SH-SY5Y (cell line): ENCODE measurements around the gene WDR19.

Source experiments
- GATA2 ChIP-seq: IDR thresholded peaks from 2 replicates; pipeline ENCODE4 v1.6.1; 2011; ENCODE audit warnings: mild to moderate bottlenecking, low read depth, low read length
- GATA3 ChIP-seq: IDR thresholded peaks from 2 replicates; pipeline ENCODE4 v1.6.1; 2011; ENCODE audit warnings: low read depth, mild to moderate bottlenecking, low read length, moderate library complexity

Gene WDR19

DNA sequence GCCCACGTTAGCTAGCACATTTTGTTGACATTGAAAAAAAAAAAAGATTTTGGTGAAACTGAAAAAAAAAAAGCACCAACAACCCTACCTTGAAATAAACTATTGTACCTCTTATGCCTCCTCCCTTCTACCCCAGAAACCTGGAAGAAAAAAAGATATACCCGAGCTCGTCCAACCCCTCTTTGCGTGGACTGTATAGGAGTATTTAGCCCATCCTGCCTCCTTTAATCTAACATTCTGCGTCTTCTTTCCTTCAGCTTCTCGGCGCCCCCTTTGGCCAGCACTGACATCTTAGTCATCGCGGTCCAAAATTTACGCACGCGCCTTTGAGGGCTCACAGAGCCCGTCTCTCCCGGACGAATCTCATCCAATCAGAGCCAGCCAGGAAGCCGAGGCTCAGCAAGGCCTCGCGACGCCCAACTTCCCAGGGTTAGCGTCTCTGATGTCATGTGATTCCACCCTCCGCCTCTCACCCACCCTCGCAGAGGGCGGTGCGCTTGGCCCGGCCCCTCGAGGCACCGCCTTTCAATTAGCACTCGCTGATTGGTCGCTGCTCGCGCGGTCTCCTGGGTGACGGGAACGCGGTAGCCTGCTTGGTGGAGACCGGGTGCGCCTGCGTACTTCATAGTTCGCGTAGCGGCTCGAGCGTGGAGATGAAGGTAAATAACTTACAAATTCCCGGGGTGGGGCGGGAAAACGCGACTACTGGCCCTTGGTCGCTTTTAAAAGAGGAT lies at the start of gene WDR19:
WDR19 (plus strand) TSS at position 625 of the 734 bp plus-strand sequence; CDS start at position 654, 29 bp downstream.
- TF ChIP-seq GATA3: no peak
- no peak for TF ChIP-seq GATA2

GRCh38 chr4:39133623-39134022 lies 48.7 kb upstream of the WDR19 start:
- TF ChIP-seq GATA3 (no peak), GATA2 (no peak)

- no peak for TF ChIP-seq GATA2
- no peak for TF ChIP-seq GATA3
These were observed 47.5 kb upstream of the WDR19 start for GRCh38 chr4:39134683-39135306.

GRCh38 chr4:39146211-39146610 lies 36.1 kb upstream of the WDR19 start:
- no peak for TF ChIP-seq GATA2
- no peak for TF ChIP-seq GATA3

DNA sequence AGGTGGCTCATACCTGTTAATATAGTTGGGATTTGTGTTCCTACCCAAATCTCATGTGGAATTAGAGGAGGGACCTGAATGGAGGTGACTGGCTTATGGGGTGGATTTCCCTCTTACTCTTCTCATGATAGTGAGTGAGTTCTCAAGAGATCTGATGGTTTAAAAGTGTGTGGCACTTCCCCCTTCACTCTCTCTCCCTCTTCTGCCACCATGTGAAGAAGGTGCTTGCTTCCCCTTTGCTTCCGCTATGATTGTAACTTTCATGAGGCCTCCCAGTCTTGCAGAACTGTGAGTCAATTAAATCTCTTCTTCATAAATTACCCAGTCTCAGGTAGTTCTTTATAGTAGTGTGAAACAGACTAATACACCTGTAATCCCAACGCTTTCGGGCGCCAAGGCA lies 28.3 kb upstream of the WDR19 start:
- TF ChIP-seq GATA3: no peak
- no peak for TF ChIP-seq GATA2

DNA sequence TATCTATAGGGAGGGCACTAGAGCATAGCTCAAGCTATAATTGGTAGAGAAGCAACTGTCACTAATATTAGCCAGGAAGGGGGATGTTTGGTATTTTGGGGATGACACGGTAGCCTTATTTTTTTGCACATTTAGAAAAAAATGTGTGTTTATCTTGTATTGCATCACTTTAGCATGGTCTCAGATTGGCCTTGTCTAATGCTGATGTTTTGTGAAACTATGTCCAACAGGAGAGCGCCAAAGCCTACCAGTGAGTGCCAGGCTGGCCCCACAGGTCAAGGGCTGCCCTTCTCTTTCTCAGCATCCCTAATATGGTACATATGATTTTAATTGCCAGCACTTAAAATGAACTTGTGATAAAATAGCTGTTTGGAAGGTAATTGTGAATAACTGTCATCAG lies 24.8 kb upstream of the WDR19 start:
- TF ChIP-seq GATA3: no peak
- no peak for TF ChIP-seq GATA2

- TF ChIP-seq GATA3: no peak
- no peak for TF ChIP-seq GATA2
These were observed 16.2 kb upstream of the WDR19 start for GRCh38 chr4:39166177-39166576.

DNA sequence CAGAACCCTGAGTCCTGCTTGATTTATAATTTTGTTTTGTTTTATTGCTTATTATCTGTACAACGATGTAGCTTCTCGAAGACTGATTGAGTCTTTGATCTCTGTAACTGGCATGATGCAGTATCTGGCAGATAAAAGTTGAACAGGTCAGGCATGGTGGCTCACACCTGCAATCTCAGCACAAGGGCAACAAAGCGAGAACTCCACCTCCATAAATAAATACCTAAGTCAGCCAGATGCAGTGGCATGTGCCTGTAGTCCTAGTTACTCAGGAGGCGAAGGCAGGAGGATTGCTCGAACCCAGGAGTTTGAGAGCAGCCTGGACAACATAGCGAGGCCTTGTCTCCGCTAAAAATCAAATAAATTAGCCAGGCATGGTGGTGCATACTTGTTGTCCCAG lies 15.7 kb upstream of the WDR19 start:
- TF ChIP-seq GATA3: no peak
- no peak for TF ChIP-seq GATA2

GRCh38 chr4:39169426-39169825 lies 12.9 kb upstream of the WDR19 start:
- TF ChIP-seq GATA2: no peak

GRCh38 chr4:39170301-39170700 lies 12.0 kb upstream of the WDR19 start:
- TF ChIP-seq GATA3: no peak
- no peak for TF ChIP-seq GATA2

DNA sequence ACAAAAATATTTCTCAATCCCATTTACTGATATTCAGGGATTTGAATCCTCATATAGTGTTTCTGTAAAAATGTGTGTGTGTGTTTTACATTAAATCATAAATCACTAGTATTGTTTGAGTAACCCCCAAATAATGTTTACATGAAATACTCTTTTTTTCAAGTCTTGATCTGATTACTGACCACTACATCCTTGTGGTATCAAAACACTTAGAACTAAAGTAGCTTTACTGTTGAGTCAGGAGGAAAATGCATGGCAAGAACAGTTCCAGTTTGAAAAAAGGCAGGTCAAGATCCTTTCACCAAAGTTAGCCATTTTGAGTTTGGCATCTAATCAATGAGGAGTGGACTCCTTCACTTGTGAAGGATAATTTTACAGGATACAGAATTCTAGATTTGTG lies 3.6 kb upstream of the WDR19 start:
- TF ChIP-seq GATA2: no peak

GRCh38 chr4:39179681-39180080 lies 2.6 kb upstream of the WDR19 start:
- TF ChIP-seq GATA3 (no peak), GATA2 (no peak)

DNA sequence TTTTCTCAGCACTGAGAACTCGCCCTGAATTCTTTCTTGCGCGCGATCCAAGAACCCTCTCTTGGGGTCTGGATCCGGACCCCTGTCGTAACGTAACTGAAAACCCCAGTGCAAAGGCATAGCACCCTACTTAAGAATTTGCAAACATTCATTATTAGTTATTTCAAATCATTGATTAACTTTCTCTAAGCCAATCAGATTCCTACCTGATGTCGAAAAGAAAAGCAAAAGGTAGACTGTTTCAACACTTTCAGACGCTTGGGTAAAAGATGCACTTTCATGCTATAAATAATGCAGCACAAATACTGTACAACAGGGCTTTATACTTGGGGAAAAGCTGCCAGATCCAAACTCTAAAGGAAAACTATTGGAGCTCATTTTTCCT lies 817 bp upstream of the WDR19 start:
- no peak for TF ChIP-seq GATA3
- TF ChIP-seq GATA2: no peak

GRCh38 chr4:39201963-39202362 lies 19.6 kb downstream of the WDR19 start:
- no peak for TF ChIP-seq GATA2
- TF ChIP-seq GATA3: no peak

DNA sequence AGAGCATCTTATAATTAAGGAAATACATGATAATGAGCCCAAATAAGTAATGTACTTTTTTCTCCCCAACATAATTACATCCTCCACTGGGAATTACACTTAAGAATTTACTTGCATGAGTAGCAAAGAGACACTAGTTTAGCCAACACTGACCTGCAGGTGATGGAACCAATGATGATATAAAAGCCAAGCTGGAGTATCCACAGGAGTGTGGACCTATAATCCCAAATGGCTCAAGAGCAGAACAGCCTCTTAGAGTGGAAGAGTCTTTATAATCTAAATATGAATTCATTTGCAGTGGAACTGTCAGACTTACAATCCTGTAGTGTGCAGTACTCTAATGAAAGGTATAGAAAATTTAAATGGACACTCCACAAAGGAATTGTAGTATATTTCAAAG lies 22.2 kb downstream of the WDR19 start:
- no peak for TF ChIP-seq GATA3
- TF ChIP-seq GATA2: no peak
